ENCODE data around the gene FRMD5.
"Not testable (repeated sequence)": the region's sequence is repeated elsewhere in the genome, so short reads cannot be mapped to it uniquely, and the experiment has no call there.

Gene FRMD5

GRCh38 chr15:44033894-44034293 is 161.2 kb downstream of the FRMD5 start:
- peak; percentile 25 for DNase-seq (ENCODE audit: low spot score)

DNA sequence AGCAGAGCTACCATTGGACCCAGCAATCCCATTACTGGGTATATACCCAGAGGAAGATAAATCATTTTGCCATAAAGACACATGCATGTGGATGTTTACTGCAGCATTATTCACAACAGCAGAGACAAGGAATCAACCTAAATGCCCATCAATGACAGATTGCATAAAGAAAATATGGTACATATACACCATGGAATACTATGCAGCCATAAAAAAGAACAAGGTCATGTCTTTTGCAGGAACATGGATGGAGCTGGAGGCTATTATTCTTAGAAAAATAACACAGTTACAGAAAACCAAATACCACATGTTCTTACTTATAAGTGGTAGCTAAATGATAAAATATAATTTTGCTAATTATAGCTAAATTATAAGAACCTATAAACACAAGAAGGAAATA is 162.3 kb downstream of the FRMD5 start:
- not testable (repeated sequence) for DNase-seq (ENCODE audit: low spot score)

- peak; percentile 23 for DNase-seq (ENCODE audit: low spot score)
Measured at GRCh38 chr15:44029940-44030568, 165.0 kb downstream of the FRMD5 start.

GRCh38 chr15:44029003-44029402 is 166.1 kb downstream of the FRMD5 start:
- no peak for DNase-seq (ENCODE audit: low spot score)

GRCh38 chr15:44028349-44028748 is 166.7 kb downstream of the FRMD5 start:
- no peak for DNase-seq (ENCODE audit: low spot score)

DNA sequence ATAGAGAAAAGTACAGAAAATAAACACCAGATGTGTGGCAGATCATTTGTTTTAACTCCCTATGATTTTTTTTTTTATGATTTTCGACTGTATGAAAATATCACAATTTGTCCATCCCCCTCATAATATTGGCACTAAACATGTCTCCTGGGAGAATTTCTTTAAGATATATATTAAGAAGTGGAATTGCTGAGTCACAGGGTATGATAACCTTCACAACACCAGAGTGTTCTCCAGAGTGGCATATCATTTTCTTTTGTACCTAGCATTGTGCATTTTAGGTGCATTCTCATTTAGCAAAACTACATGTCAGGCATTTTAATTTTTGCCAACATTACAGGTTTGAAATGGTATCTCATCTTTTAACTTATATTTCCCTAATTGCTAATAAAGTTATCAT is 170.9 kb downstream of the FRMD5 start:
- DNase-seq (ENCODE audit: low spot score) = no peak

DNA sequence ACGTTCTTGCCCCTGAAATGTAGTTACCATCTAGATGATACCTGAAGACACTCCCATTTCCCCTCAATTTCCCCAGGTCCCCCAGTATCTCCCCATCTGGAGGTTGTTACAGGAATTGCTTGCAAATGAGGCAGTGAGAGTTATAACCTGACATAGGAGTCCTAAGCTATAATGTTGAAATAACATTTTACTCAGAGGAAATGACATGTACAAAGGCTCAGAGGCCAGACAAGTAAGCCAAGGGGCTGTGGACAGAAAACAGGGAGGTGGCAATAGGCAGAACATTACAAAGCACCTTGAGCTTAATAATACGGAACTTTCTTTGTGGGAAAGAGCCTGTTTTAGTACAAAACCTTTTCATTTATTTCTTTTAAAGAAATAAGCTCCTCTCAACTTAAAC is 171.9 kb downstream of the FRMD5 start:
- no peak for DNase-seq (ENCODE audit: low spot score)

DNA sequence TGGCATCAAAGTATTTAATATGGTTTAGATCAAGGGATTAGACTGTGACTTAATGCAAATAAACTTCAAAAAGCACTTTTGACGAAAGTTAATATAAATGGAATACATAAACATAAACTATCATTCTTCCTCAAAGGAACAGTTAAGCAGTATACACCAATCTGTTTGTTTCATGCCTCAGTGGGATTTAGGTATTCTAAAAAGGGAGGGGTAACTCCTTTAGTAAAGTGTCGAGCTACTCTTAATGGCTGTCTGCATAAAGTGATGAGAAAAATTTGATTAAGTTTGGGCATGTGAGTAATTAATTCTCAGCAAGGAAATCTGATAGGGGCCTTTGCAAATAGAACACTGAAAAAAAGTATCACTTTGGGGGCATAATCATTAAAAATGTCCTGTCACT is 176.9 kb downstream of the FRMD5 start:
- no peak for DNase-seq (ENCODE audit: low spot score)

DNA sequence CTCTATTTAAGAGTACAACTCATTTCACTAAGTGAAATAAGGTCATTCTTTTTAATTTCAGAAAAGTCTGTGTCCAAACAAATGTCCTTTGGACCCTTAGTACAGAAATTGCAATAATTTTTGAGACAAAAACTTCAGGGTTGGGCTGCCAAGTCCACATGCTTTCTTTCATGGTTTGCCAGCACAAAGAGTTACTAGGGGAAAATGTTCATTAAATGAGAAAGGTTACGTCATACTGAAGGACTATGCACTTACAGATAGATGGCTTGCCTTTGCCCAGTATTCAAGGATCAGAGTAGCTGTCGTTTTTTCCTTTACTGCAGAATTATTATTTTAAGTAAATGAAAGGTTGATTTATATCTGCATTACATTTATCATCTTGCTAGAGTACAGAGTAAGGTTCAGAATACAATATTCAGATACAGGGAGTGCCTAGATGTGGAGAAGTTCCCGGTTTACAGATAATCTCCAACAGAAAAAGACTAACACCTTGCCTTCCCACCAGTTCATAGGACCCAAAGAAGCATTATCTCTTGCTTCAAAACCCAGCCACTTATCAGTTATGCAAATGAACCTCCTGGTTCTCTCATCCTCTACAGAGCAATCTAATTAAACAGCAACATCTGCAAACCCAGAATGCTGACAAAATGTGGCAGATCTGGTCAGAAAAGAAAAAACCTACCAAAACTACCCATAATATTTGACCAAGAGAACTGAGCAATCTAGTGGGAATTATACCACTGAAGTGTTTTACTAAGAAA is 179.3 kb downstream of the FRMD5 start:
- DNase-seq (ENCODE audit: low spot score) = no peak

DNA sequence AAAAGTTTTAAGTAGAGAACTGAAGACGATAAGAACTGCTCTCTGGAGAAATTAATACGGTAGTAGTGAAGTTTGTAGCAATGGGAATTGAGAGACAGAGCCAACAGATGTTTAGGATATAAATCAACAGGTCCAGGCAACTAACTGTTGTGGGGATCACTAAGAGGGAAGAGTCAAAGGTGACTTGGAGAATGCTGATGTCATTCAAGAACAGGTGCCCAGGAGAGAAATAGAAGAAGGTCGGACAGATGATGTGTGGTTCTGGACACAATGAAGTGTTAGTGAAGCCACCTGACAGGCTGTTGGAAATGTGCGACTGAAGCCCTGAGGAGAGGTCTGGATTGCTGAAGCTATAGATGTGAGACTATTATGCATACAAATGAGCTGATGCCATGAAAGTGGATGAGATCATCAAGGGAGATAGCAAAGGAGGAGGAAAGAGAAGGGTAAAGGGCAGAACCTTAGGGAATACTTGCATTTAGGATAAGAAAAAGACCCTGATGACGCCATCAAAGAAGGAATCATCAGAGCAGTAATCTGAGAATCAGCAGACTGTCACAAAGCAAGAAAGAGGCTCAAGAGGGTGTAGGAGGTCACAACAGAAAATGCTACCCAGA is 183.7 kb downstream of the FRMD5 start:
- no peak for DNase-seq (ENCODE audit: low spot score)

DNA sequence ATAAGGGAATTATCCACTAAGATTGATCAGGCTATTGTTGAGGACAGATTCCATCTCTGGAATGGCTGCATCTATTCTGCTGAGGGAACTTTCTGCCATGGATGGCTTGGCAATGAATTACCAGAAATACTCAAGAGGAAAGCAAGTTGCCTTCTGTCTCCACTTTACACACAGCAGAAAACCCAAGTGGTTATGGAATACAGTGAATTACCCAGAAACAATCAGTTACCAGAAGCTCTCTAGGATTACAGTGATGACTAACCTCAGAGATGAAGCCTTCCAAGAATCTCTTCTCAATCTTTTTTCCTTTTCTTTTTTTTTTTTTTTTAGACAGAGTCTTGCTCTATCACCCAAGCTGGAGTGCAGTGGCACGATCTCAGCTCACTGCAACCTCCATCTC is 185.0 kb downstream of the FRMD5 start:
- DNase-seq (ENCODE audit: low spot score) = peak; percentile 39

DNA sequence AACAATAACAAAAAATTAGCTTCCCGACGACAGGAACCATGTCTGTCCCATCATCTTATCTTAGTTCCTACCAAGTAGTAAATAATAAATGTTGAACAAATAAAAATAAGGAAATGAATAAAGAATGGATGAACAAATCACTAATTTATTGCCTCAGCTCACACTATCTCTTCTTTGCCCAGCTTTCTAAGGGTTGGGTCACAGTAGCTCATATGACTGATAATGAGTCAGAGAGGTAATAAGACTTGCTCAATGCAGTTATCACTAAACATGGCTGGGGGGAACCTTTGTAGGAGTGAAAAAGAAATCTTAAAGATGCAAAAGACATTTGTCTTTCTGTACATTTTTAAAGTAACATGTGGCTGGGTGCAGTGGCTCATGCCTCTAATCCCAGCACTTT is 186.0 kb downstream of the FRMD5 start:
- peak; percentile 51 for DNase-seq (ENCODE audit: low spot score)

GRCh38 chr15:44000248-44000647 is 194.8 kb downstream of the FRMD5 start:
- not testable (repeated sequence) for DNase-seq (ENCODE audit: low spot score)

DNA sequence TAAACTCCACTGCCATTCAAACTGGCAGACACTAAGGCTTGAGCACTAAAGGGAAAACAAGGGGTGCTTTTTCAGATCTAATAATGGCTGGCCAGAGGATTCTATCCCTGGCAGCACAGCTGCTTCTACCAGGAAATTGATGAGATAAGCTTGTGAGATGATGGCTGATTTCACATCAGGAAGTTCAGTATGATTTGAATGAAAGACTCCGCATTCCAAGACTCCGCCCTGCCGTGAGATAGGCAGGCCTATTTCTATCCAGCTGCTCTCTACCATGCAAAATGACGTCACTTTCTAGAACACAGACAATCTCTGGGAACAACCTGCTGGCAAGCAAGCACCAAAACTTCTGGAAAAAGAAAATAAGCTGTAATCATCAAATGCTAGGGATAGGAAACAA is 196.5 kb downstream of the FRMD5 start:
- peak; percentile 37 for DNase-seq (ENCODE audit: low spot score)

- DNase-seq (ENCODE audit: low spot score) = no peak
Measured at GRCh38 chr15:43991206-43991605, 203.9 kb downstream of the FRMD5 start.

DNA sequence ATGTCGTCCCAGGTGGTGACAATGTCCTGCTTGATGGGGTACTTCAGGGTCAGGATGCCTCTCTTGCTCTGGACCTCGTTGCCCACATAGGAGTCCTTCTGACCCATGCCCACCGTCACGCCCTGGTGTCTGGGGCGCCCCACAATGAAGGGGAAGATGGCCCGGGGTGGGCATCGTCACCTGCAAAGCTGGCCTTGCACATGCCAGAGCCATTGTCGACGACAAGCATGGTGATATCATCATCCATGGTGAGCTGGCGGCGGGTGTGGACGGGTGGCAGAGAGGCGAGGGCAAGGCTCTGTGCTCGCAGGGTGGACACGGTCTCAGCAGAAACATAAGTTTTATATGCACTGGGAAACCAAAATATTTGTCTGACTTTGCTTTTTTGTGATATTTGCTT is 205.1 kb downstream of the FRMD5 start:
- DNase-seq (ENCODE audit: low spot score) = no peak

- DNase-seq (ENCODE audit: low spot score) = no peak
Measured at GRCh38 chr15:43988900-43989299, 206.2 kb downstream of the FRMD5 start.

- DNase-seq (ENCODE audit: low spot score) = no peak
Measured at GRCh38 chr15:43987924-43988323, 207.1 kb downstream of the FRMD5 start.

GRCh38 chr15:43985976-43986680 is 208.9 kb downstream of the FRMD5 start:
- DNase-seq (ENCODE audit: low spot score) = no peak

- no peak for DNase-seq (ENCODE audit: low spot score)
Measured at GRCh38 chr15:43981576-43981975, 213.5 kb downstream of the FRMD5 start.

- no peak for DNase-seq (ENCODE audit: low spot score)
Measured at GRCh38 chr15:43977072-43977884, 217.8 kb downstream of the FRMD5 start.

DNA sequence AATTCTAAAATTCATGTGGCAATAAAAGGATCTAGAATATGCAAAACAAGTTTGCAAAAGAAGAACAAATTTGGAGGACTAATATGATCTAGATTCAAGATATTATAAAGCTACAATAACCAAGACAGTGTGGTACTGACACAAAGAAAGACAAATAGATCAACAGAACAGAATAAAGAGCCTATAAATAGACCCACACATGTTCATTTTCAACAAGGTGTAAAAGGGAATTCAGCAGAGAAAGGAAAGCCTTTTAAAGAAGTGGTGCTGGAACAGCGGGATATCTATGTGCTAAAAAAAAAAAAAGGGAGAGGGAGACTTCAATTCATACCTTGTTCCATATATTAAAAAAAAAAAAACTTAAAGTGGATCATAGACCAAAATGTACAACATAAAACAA is 219.3 kb downstream of the FRMD5 start:
- DNase-seq (ENCODE audit: low spot score) = no peak

Data from AG08396 (cell line).